Sigmoid colon (tissue), 4 donors: ENCODE results near the gene RANBP17.

ENCODE experiments used
- CTCF ChIP-seq, 4 experiments: fragments of 450-650 bp in 3 of 4; fragments of 200-600 bp in 1 of 4; IDR thresholded peaks; one replicate each; pipeline ENCODE4 v1.5.1; 2016 to 2019; ENCODE audit warnings: antibody characterized with exemption in 4 of 4, mild to moderate bottlenecking in 3 of 4, moderate library complexity in 2 of 4
- POLR2A ChIP-seq, 2 donors: fragments of 450-650 bp; IDR thresholded peaks; one replicate each; pipeline ENCODE4 v1.6.1; 2016; ENCODE audit warnings: antibody characterized with exemption in 2 of 2, mild to moderate bottlenecking in 2 of 2, moderate library complexity in 2 of 2
- POLR2AphosphoS5 ChIP-seq, 4 donors: sonication (generic); formaldehyde crosslinking; IDR thresholded peaks; one replicate each; pipeline ENCODE4 v1.6.1; 2017; ENCODE audit warnings: antibody characterized with exemption in 4 of 4

- TF ChIP-seq POLR2A (IDR thresholded peaks at IDR 0.05) = no peak
- no peak for TF ChIP-seq CTCF (IDR thresholded peaks at IDR 0.05)
- no peak for TF ChIP-seq POLR2AphosphoS5 (IDR thresholded peaks at IDR 0.05)
Observed at GRCh38 chr5:171142617-171143016, 280.8 kb downstream of the RANBP17 start.
